Breast epithelium (tissue), 3 donors: Measurements from ENCODE around the gene ADSL.

ENCODE experiments used
- CTCF ChIP-seq, 3 donors: fragments of 450-650 bp; IDR thresholded peaks; one replicate each; pipeline ENCODE4 v1.5.1; 2016 to 2017; ENCODE audit warnings: antibody characterized with exemption in 3 of 3, mild to moderate bottlenecking in 3 of 3, moderate library complexity in 3 of 3
- POLR2A ChIP-seq: fragments of 450-650 bp; IDR thresholded peaks from one replicate; pipeline ENCODE4 v1.6.1; 2016; ENCODE audit warnings: antibody characterized with exemption, mild to moderate bottlenecking, moderate library complexity
- POLR2AphosphoS5 ChIP-seq, 3 donors: sonication (generic); formaldehyde crosslinking; IDR thresholded peaks; one replicate each; pipeline ENCODE4 v1.6.1; 2017; ENCODE audit warnings: antibody characterized with exemption in 3 of 3

GRCh38 chr22:40423310-40423688, 77.0 kb downstream of the ADSL start:
- no peak for TF ChIP-seq CTCF (IDR thresholded peaks at IDR 0.05)
- no peak for TF ChIP-seq POLR2A
- TF ChIP-seq POLR2AphosphoS5 (IDR thresholded peaks at IDR 0.05) = no peak
